ACC112 (cell line): Measurements from ENCODE around the gene DPP6.

Source experiments
- H2AFZ ChIP-seq: fragments of 200-600 bp; sonication (generic); one replicate; pipeline ENCODE4 v1.6.0; 2017; ENCODE audit warnings: antibody characterized with exemption, low read length; ENCODE audit not compliant: unreplicated experiment
- H3K27ac ChIP-seq: fragments of 200-600 bp; sonication (generic); 2 replicates; pipeline ENCODE4 v1.5.1; 2014; ENCODE audit warnings: low read depth, mild to moderate bottlenecking, antibody characterized with exemption, low read length, moderate library complexity
- H3K27me3 ChIP-seq: fragments of 200-600 bp; sonication (generic); 2 replicates; pipeline ENCODE4 v1.6.1; 2014; ENCODE audit warnings: mild to moderate bottlenecking, antibody characterized with exemption, low read length, moderate library complexity, mixed read lengths; ENCODE audit not compliant: insufficient read depth
- H3K36me3 ChIP-seq: fragments of 200-600 bp; sonication (generic); 2 replicates; pipeline ENCODE4 v1.6.1; 2016; ENCODE audit warnings: mild to moderate bottlenecking, antibody characterized with exemption, low read length, moderate library complexity, mixed read lengths; ENCODE audit not compliant: insufficient read depth
- H3K4me1 ChIP-seq: fragments of 200-600 bp; sonication (generic); one replicate; pipeline ENCODE4 v1.6.1; 2016; ENCODE audit warnings: low read length, mixed read lengths; ENCODE audit not compliant: insufficient read depth, unreplicated experiment, control insufficient read depth
- H3K4me3 ChIP-seq: fragments of 200-600 bp; sonication (generic); 2 replicates; pipeline ENCODE4 v1.5.1; 2014; ENCODE audit warnings: mild to moderate bottlenecking, low read depth, low read length
- H3K79me2 ChIP-seq: fragments of 200-600 bp; sonication (generic); one replicate; pipeline ENCODE4 v1.6.0; 2016; ENCODE audit warnings: low read length; ENCODE audit not compliant: control insufficient read depth, unreplicated experiment, insufficient read depth

DPP6 gene

DNA sequence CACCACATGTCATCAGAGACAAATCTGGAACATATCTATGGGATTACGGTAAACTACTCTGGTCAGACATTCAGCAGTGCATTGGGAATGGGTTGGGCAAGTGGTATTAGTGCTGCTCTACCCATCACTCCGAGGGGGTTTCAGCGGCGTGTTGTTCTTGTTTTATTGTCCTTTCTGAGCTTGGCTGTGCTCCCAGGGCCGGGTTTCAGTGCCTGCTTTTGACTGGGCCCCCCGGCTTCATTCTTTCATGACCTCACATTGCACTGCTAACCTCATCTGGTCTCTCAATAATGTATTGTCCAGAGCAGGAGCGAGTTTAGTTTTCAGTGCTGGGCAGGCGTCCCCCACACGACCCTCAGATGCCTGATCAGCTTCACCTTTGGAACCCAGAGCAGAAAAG, 586.1 kb downstream of the DPP6 start:
- H2AFZ ChIP-seq: no peak overlapping the region
- no peaks in the 10 kb centered on the region for H3K79me2 ChIP-seq
- no peaks in the 10 kb centered on the region for H3K27me3 ChIP-seq
- H3K27ac ChIP-seq: no peak overlapping the region
- H3K4me1 ChIP-seq: no peaks in the 10 kb centered on the region
- H3K4me3 ChIP-seq: no peak overlapping the region
- no peaks in the 10 kb centered on the region for H3K36me3 ChIP-seq

DNA sequence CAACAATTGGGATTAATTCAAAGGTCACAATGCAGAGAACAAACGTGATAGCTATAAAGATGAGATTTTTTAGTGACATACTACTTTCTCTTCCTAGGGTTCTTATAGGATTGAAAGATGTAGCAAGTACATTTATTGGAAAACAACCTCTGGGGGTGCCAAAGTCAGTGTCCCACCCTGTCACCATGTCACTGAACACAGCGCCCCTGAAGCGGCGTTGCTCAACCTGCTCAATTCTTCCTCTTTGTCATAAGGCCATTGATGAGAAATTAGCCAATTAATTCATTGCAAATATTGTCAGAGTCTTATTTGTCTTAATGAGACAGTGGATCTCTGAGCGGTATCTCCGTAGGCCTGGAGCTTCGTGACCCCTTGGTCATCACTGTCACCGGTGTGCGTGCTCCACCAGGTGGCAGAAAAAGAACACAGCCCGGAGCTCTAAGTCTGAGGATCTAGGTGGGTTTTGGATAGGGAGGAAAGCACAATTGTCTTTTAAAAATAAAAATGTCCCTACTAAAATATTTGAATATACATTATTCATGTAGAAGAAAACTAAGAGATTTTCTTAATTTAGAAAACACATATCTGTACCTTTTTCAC, 588.2 kb downstream of the DPP6 start:
- no peaks in the 10 kb centered on the region for H3K4me1 ChIP-seq
- no peak overlapping the region for H3K27ac ChIP-seq
- H3K4me3 ChIP-seq: no peak overlapping the region
- H3K27me3 ChIP-seq: no peaks in the 10 kb centered on the region
- H2AFZ ChIP-seq: no peak overlapping the region
- H3K79me2 ChIP-seq: no peaks in the 10 kb centered on the region
- no peaks in the 10 kb centered on the region for H3K36me3 ChIP-seq

DNA sequence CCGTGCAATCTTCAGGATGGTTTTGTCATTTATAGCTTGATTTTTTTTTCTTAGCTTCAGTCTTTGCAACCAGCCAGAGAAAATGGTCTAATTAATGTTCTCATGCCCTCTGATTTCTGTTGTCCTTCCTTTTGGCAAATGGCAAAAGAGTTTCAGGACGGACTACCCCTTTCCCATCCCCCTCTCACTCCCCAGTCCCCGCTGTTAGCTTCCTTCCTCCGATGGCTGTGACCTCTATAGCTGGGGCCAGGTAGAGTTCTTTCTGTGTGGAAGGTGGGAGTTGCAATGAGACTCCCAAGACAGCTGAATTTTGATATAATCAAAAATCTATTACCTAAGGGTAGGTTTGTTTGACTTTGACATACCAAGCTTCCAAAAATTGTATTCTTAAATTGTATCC, 588.7 kb downstream of the DPP6 start:
- Histone ChIP-seq H3K36me3 (no peaks in the 10 kb centered on the region), H3K27ac (no peak overlapping the region), H2AFZ (no peak overlapping the region), H3K27me3 (no peaks in the 10 kb centered on the region), H3K4me1 (no peaks in the 10 kb centered on the region), H3K79me2 (no peaks in the 10 kb centered on the region), H3K4me3 (no peak overlapping the region)

DNA sequence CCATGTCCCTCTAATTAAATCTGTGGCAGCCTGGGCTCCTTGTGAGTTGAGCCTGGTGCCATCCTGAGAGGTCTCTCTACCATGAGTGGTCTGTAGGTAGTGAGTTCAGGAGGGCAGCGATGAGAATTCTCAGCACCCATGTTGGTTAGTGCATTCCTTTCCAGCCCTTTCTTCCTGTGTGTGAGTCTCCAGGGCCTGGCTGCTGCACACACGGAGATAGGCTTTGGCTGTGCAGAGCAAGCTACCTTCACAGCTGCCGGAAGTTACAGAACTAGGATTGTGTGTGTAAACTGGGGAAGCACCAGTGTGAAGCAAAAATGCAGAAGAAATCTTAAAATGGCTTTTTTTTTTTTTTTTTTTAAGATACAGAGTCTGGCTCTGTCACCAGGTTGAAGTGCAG, 592.2 kb downstream of the DPP6 start:
- Histone ChIP-seq H3K27ac (no peak overlapping the region), H3K79me2 (no peaks in the 10 kb centered on the region), H2AFZ (no peak overlapping the region), H3K27me3 (no peaks in the 10 kb centered on the region), H3K4me3 (no peak overlapping the region), H3K36me3 (no peaks in the 10 kb centered on the region), H3K4me1 (no peaks in the 10 kb centered on the region)

DNA sequence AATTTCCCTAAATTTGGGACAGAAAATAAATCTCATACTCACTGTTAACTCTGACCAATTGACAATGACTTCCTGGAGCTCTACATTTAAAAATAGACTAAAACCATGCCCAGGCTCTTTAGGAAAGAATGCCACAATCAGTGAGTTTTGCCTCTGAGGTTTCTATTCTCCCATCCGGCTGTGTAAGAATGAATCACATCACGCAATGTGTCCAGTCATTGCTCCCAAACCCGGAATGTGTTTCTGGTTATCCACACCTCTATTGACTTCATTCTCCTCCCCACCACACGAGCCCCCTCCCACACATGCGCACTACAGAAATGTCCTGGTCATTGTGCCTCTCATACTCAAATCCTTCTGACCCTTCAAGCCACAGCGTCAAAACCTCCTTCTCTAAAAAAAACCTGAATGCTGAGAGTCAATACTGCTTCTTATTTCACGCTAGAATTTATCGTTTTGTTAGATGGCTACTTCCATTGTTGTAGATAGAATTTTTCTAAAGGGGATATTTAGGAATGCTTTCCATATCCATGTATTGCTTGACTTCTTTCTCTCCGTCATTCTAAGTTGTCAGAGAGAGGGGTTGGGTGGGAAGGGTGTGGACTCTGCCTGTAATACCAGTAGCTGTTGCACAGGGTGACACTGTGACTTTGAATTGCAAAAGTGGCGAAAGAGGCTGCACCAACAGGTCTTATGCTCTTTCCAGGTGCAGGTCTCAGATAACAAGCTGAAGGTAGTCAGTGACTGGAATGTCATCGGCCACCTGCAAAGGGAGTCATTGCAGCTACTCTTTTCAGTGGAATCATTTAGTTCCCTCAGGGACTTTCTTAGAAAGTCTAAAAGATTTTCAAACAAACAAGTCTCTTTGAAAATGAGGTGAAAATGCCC, 594.2 kb downstream of the DPP6 start:
- Histone ChIP-seq H3K4me3 (no peak overlapping the region), H3K36me3 (no peaks in the 10 kb centered on the region), H3K4me1 (no peaks in the 10 kb centered on the region), H2AFZ (no peak overlapping the region), H3K27me3 (no peaks in the 10 kb centered on the region), H3K27ac (no peak overlapping the region), H3K79me2 (no peaks in the 10 kb centered on the region)

DNA sequence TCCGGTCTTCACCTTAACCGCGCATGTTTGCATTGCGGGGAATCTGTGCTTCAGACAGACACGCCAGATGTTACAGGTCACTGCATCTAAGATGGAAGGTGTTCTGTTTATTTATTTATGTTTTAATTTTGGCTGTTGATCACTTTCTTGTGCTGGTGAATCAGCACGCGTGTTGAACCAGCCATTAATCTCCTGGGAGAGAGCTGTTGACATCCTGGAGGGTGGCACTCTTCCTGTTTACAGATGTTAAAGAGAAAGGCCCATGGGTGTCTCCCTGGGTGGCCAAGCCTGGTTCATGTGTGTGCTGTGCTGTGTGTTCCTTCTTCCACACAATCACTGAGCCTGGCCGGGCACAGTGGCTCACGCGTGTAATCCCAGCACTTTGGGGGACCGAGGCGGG, 595.4 kb downstream of the DPP6 start:
- Histone ChIP-seq H3K27me3 (no peaks in the 10 kb centered on the region), H2AFZ (no peak overlapping the region)

DNA sequence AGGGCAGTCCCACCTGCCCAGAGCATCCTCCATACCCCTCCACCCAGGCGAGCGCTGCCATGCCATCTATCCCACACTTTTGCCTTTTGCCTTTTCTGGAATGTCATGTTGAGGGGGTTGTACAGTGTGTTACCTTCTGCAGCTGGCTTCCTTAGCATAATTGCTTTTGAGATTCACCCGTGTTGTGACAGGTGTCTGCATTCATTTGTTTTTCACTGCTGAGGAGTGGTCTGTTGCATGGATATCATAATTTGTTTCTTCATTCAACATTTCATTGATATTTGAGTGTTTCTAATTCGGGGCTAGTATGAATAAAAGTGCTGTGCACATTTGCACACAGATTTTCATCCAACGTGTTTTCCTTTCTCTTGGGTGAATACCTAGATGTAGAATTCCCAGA, 596.8 kb downstream of the DPP6 start:
- no peaks in the 10 kb centered on the region for H3K79me2 ChIP-seq

More for the DNA sequence above, 595.4 kb downstream of the DPP6 start:
- Histone ChIP-seq H3K79me2 (no peaks in the 10 kb centered on the region), H3K4me3 (no peak overlapping the region), H3K27ac (no peak overlapping the region), H3K36me3 (no peaks in the 10 kb centered on the region), H3K4me1 (no peaks in the 10 kb centered on the region)

DNA sequence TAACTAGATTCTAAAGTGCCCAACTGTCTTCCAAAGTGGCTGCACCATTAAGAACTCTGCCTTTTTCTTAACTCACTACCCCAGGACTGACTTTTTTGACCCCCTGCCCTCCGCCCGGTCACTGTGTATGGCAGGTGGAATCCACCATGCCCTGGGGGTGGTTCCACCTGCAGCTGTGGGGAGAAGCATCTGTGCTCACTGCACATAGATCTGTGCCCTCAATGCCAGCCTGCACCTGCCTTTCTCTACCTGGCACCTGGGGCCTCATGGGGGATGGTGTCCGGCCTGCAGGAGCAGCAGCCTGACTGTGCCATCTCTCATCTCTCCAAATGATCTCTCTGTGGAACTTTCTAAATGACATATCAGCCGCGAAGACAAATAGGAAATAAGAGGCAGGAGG, 597.2 kb downstream of the DPP6 start:
- H2AFZ ChIP-seq: no peak overlapping the region
- no peaks in the 10 kb centered on the region for H3K79me2 ChIP-seq
- no peaks in the 10 kb centered on the region for H3K4me1 ChIP-seq
- H3K27me3 ChIP-seq: no peaks in the 10 kb centered on the region
- H3K27ac ChIP-seq: no peak overlapping the region
- H3K4me3 ChIP-seq: no peak overlapping the region
- H3K36me3 ChIP-seq: no peaks in the 10 kb centered on the region

More for the DNA sequence above, 596.8 kb downstream of the DPP6 start:
- no peak overlapping the region for H3K27ac ChIP-seq
- H2AFZ ChIP-seq: no peak overlapping the region
- H3K27me3 ChIP-seq: no peaks in the 10 kb centered on the region
- H3K36me3 ChIP-seq: no peaks in the 10 kb centered on the region
- no peak overlapping the region for H3K4me3 ChIP-seq
- H3K4me1 ChIP-seq: no peaks in the 10 kb centered on the region

DNA sequence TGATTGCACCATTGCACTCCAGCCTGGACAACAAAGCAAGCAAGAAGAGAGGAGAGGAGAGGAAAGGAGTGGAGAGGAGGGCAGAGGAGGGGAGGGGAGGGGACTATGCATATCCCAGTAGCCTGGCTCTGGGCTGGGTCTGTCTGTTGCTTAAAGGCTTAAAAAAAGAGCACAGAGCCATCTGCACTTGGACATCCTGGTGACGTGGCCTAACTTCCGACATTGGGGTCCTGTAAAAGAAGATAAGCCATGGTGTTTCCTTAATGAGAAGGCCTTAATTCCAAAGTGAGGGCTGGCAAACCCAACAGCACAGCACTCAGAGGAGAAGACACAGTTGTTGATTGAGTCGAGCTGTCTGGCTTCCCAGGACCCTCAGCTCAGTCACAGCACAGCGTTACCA, 598.1 kb downstream of the DPP6 start:
- no peak overlapping the region for H3K4me3 ChIP-seq
- no peak overlapping the region for H2AFZ ChIP-seq
- H3K4me1 ChIP-seq: no peaks in the 10 kb centered on the region
- H3K27ac ChIP-seq: no peak overlapping the region
- H3K79me2 ChIP-seq: no peaks in the 10 kb centered on the region
- H3K36me3 ChIP-seq: no peaks in the 10 kb centered on the region
- no peaks in the 10 kb centered on the region for H3K27me3 ChIP-seq

DNA sequence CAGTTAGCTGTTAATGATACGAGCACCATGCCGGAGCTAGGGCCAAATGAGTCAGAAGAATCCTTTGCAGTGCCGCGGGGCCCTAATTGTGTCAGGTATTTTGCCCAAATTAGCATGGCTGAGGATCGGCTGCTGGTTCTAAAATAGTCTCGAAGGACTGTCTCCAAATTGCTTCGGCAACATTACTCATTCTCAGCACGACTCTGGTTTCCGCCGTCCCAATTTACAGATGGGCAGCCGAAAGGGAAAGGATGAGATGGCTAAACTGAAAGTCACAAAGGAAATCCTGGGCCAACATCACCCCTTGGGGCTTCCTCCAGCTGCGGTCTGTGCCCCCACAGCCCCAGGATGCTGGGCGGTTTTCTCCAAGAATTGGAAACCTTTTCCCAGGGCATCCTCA, 599.3 kb downstream of the DPP6 start:
- Histone ChIP-seq H3K27ac (no peak overlapping the region), H3K36me3 (no peaks in the 10 kb centered on the region), H3K79me2 (no peaks in the 10 kb centered on the region), H3K27me3 (no peaks in the 10 kb centered on the region), H3K4me1 (no peaks in the 10 kb centered on the region), H2AFZ (no peak overlapping the region), H3K4me3 (no peak overlapping the region)

DNA sequence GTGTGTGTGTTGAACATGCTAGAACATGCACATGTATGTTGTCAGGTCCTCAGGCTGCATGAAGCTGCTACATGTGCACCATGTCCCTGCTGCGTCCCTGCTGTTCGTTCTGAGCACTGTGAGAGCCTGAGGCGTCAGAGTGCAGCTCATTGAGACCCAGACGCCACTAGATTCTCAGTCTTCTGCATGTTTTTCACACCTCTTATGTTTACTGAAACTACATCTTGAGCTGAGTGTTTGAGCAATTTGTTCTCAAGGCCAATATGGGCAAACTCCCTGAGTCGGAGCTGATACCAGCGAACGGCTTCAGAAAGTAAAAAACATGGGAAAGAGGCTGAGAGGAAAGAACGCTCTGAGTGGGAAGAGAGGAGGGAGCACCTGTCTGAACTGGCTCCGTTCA, 600.4 kb downstream of the DPP6 start:
- Histone ChIP-seq H3K27ac (no peak overlapping the region), H2AFZ (no peak overlapping the region), H3K79me2 (no peaks in the 10 kb centered on the region), H3K4me1 (no peaks in the 10 kb centered on the region), H3K36me3 (no peaks in the 10 kb centered on the region), H3K27me3 (no peaks in the 10 kb centered on the region), H3K4me3 (no peak overlapping the region)
